HG02973 (cell line): ENCODE results near the gene METTL26.

Experiments
- ATAC-seq: cut with Tn5 transposase; IDR thresholded peaks from one replicate; pipeline ENCODE4 v1.9.1; 2021; ENCODE audit warnings: moderate library complexity; ENCODE audit not compliant: unreplicated experiment

The METTL26 gene

GRCh38 chr16:638836-639235 lies 2.7 kb upstream of the METTL26 start:
- ATAC-seq: no peak

DNA sequence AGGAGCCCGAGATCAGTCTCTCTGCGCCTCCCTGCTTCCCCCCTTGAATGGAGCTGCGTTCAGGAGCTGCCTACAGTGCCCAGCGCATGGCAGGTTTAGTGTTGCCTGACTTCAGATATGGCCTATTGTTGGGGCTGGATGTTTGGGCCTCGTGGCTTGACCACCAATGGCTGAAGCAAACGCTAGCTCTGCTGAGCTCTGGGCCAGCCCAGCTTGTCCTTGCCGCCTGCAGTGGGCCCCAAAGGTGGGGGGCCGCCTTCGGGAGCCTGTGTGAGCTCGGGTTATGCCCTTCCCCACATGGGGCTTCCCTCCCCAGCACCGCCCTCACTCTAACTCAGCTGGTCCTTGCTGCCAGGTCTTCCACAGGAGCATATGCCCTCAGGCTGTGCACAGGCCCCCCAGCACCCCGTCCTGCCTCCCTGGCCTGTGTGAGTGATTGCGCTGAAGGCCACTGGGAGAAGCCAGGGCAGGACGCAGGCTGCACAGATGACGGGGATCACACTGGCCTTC lies 2.0 kb upstream of the METTL26 start:
- no peak for ATAC-seq

- no peak for ATAC-seq
Observed at GRCh38 chr16:637081-638018, 1.2 kb upstream of the METTL26 start.

- ATAC-seq: peak; percentile 1
Observed at GRCh38 chr16:635573-636205, 416 bp downstream of the METTL26 start.

DNA sequence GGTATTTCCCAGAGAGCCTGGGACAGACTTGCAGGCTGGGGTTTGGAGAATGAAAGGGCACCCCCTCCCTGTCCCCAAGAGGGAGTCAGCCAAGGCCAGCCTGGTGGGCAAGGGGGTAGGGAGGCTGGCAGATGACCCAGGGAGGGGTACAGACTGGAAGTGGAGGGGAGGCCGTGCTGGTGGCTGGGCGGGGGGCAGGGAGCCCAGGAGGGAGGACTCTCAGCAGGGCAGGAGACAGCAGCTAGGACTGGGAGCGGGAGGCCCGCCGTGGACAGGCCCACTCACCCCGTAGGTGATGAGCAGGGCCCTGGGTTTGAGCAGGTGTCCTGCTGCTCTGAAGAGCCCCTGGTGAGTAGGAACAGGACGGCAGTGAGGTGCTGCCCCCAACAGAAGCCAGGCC lies 1.1 kb downstream of the METTL26 start:
- ATAC-seq: no peak

GRCh38 chr16:634051-634670 lies 1.9 kb downstream of the METTL26 start:
- ATAC-seq: no peak

GRCh38 chr16:633336-634050 lies 2.6 kb downstream of the METTL26 start:
- no peak for ATAC-seq

DNA sequence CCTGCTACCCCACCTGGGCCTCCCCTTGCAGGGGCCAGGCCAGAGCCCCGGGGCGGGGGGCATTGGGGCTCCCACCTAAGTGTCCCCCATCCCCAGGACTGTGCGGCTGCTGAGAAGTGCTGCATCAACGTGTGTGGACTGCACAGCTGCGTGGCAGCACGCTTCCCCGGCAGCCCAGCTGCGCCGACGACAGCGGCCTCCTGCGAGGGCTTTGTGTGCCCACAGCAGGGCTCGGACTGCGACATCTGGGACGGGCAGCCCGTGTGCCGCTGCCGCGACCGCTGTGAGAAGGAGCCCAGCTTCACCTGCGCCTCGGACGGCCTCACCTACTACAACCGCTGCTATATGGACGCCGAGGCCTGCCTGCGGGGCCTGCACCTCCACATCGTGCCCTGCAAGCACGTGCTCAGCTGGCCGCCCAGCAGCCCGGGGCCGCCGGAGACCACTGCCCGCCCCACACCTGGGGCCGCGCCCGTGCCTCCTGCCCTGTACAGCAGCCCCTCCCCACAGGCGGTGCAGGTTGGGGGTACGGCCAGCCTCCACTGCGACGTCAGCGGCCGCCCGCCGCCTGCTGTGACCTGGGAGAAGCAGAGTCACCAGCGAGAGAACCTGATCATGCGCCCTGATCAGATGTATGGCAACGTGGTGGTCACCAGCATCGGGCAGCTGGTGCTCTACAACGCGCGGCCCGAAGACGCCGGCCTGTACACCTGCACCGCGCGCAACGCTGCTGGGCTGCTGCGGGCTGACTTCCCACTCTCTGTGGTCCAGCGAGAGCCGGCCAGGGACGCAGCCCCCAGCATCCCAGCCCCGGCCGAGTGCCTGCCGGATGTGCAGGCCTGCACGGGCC lies 3.4 kb downstream of the METTL26 start:
- no peak for ATAC-seq

- no peak for ATAC-seq
Observed at GRCh38 chr16:631808-632358, 4.2 kb downstream of the METTL26 start.

GRCh38 chr16:630815-631405 lies 5.2 kb downstream of the METTL26 start, which contains the start of gene WFIKKN1:
Gene WFIKKN1 (plus strand): TSS chr16:630985. CDS start chr16:631254, 269 bp downstream.
- no peak for ATAC-seq

DNA sequence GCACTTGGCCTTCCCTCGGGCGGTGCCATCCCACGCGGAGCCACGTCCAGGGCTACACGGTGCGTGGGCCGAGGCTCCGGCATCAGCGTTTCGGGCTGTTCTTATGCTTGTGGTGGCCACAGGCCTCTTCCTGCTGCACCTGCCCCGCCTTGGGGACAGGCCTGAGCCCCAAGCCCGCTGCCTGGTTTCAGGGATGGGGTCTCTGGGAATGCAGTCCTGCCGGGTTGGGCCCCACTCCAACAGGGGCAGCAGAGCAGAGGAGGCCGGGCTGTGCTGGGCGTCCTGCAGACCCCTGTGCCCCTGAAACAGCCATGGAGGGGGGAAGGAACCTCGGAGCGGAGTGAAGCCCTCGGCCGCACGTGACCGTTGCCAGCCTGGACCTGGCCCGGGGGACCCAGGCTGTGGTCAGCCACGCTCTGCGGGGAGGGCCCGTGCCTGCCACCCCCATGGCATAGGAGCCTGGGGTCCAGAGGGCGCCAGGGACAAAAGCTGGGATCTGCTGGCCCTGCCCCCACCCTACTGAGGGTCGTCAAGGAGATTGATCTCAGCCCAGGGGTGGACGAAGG lies 5.8 kb downstream of the METTL26 start:
- ATAC-seq: no peak

DNA sequence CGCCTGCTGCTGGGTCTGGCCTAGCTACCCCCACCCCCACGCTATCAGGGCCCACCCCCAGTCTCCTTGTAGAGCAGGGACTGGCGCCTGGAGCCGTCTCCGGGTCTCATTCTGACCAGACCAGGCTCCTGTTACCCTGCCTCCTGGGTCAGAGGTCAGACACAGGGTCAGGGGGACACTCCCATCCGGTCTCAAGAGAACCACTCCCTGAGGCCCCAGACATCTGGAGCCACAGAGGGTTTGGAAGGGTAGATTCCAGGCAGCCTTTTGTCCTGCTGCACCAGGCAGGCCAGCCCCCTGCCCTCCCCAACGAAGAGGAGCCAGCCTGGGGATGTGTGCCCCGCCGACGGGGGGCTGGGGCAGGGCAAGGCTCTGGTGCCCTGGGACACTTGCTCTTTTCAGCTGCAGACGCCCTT lies 6.3 kb downstream of the METTL26 start:
- no peak for ATAC-seq

DNA sequence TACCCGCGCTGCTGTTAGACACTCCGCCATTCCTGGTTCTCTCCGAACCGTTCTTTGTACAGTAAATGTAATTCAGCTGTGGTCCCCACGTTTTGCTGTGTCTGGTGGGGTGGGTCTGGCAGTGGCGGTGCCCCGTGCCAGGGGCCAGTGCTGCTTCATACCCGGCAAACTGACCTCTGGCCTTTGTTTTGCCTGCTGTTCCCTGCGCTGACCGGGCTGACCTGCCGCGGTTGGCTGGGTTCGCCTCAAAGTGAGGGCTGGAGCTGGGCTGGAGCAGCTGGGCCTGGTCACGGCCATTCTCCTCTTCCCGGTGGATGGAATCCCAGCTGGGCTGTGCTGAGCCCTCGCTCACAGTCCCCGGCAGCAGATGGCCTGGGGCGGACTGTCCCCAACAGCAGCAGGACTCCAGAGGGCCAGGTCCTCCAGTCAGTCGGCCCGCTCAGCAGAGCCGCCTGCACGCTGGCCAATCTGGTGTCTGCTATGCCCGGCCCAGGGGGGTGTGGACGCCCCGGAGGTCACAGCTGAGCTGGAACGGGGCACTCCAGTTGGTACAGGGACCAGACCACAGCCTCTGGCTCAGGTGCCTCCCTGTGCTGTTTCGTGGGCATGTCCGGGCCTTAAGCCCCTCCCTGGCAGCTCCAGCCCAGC lies 6.8 kb downstream of the METTL26 start:
- ATAC-seq: no peak

DNA sequence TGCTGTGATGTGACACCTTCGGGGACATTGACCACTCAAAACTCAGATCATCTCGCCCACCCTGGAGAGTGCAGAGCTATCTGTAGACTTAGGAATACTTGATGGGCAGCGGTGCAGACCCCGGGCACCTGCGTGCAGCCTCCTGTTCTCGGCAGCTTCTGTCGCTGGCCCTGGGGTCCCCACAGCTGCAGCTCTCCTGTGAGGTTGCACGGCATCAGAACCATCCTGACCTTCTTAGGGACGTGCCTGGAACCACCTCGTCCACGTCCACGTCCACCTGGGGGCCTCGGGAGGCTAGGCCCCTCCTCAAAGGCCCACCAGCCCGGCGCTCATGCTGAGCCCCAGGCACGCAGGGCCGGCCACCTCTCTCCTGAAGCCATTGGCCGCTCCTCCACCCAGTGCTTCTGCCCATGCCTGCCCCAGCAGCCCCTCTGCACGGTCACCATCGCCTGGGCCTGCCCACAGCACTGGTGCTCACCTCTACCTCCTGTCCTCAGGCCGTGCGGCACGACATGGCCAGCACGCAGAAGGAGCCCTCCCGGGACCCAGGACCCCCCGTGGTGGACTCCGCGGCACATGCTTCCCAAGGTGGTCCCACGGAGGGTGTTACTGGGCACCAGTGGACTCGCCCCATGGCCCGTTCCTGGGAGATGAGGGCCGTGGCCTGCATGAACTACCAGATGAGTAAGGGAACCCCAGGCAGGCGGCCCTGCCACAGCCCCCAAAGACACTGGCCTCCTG lies 7.6 kb downstream of the METTL26 start:
- ATAC-seq: no peak

DNA sequence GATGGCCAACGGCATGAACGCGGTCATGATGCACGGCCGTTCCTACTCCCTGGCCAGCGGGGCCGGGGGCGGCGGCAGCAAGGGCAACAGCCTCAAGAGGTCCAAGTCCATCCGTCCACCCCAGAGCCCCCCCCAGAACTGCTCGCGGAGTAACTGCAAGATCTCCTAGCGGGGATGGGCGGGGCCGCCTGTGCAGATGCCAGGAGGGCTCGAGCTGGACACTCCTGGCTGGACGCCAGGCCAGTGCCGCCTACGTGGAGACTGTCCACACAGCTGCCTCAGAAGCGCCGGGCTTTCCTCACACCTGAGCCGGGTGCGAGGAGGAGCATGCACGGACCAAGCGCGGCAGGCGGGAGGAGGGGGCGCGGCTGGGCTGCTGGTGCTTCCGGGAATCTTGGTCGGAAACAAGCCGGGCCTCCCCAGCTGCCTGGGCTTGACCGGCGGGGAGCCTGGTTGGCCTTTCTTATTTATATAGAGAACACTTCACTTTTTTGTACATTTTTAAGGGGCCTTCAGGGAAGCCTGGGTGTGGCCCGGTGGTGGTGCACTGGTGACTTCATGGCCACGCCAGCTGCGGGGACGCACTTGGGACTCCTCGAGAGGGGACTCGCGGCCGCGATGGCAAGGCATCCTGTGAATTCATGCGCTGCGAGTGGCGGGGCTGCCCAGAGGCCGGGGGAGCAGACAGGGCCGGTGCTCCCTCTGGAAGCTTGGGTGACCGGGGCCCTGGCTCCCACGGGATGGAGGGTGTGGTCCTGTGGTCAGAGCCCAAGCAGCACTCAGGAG lies 8.5 kb downstream of the METTL26 start:
- no peak for ATAC-seq

GRCh38 chr16:626787-627453 lies 9.2 kb downstream of the METTL26 start:
- ATAC-seq: no peak
